ENCODE measurements around the gene GNAT1.

DNA sequence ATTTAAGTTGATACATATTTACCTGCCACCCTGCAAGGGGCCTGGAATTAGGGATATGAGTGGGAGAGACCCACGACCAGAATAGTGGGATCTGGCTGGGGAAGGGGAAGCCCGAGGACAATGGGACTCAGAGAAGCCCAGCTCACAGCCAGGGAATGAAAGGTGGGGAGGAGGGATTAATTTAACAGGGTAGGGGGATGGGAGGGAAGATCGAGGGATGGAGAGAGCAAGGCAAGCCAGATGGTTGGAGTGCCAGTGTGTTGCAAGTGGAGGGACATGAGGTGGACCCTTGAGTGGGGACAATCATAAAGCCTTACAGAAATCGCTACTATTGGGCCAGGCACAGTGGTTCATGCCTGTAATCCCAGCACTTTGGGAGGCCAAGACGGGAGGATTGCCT is 40.2 kb downstream of the GNAT1 start:
- TF ChIP-seq, protein P1, sequence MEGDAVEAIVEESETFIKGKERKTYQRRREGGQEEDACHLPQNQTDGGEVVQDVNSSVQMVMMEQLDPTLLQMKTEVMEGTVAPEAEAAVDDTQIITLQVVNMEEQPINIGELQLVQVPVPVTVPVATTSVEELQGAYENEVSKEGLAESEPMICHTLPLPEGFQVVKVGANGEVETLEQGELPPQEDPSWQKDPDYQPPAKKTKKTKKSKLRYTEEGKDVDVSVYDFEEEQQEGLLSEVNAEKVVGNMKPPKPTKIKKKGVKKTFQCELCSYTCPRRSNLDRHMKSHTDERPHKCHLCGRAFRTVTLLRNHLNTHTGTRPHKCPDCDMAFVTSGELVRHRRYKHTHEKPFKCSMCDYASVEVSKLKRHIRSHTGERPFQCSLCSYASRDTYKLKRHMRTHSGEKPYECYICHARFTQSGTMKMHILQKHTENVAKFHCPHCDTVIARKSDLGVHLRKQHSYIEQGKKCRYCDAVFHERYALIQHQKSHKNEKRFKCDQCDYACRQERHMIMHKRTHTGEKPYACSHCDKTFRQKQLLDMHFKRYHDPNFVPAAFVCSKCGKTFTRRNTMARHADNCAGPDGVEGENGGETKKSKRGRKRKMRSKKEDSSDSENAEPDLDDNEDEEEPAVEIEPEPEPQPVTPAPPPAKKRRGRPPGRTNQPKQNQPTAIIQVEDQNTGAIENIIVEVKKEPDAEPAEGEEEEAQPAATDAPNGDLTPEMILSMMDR (conservative IDR thresholded peaks at IDR 0.05; ENCODE audit: low read depth, low read length) = no peak
- TF ChIP-seq EZH2phosphoT487 (IDR thresholded peaks at IDR 0.05; ENCODE audit: borderline replicate concordance, low read length) = no peak
